ENCODE measurements around the gene PPY.
A peak's percentile ranks its signal among the peaks of the same experiment; 100 is the strongest.
"Not testable (repeated sequence)": the region's sequence is repeated elsewhere in the genome, so short reads cannot be mapped to it uniquely, and the experiment has no call there.

PPY gene

GRCh38 chr17:43905400-43905984 lies 36.8 kb downstream of the PPY start:
- no peak for DNase-seq (ENCODE audit: low read depth)

- no peak for DNase-seq (ENCODE audit: low read depth)
Observed at GRCh38 chr17:43901861-43902589, 40.3 kb downstream of the PPY start.

- no peak for DNase-seq (ENCODE audit: low read depth)
Observed at GRCh38 chr17:43900858-43901754, 41.2 kb downstream of the PPY start.

- DNase-seq (ENCODE audit: low read depth) = peak; percentile 59
Observed at GRCh38 chr17:43900183-43900857, 42.0 kb downstream of the PPY start.

GRCh38 chr17:43898446-43898845 lies 43.8 kb downstream of the PPY start:
- no peak for DNase-seq (ENCODE audit: low read depth)

- DNase-seq (ENCODE audit: low read depth) = no peak
Observed at GRCh38 chr17:43897831-43898230, 44.4 kb downstream of the PPY start.

- not testable (repeated sequence) for DNase-seq (ENCODE audit: low read depth)
Observed at GRCh38 chr17:43894494-43894893, 47.8 kb downstream of the PPY start.

- DNase-seq (ENCODE audit: low read depth) = no peak
Observed at GRCh38 chr17:43892647-43892952, 49.7 kb downstream of the PPY start.

GRCh38 chr17:43891851-43892646 lies 50.2 kb downstream of the PPY start:
- DNase-seq (ENCODE audit: low read depth) = no peak

Data from activated T-helper 1 cell treated with Interleukin-2 at 50 U/mL for 16 hours (primary cell).